ENCODE results near the gene ZBTB16.

The ZBTB16 gene

DNA sequence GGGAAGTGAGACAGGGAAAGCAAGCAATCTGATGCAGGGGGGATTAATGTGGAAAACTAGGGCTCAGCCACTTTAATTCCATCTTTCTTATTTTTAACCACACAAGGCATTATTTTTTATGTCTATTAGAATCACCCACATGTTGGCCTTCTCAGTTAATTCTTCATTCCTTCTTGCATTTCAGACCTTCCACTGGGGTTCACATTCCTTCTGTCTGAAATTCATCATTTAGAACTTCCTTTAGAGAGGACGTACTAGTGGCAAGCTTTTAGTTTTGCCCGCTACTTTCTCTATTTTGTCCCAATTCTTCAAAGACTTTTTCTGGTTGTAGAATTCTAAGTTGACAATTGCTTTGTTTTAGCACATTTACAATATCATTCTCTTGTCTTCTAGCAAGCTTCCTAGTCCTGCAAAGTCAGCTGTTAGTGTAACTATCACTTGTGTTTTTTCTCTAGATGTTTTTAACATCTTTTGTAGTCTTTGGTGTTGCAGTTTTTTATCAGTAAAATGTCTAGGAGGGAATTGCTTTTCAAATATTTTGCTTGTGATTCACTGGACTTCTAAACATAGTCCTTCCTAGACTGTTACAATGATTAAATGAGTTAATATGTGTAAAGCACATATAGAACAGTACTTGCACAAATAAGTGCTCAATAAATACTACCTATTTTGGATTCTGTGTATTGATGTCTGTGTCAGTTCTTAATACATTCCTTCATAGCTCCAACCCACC is 231.2 kb downstream of the ZBTB16 start:
- FAIRE-seq = no peak

DNA sequence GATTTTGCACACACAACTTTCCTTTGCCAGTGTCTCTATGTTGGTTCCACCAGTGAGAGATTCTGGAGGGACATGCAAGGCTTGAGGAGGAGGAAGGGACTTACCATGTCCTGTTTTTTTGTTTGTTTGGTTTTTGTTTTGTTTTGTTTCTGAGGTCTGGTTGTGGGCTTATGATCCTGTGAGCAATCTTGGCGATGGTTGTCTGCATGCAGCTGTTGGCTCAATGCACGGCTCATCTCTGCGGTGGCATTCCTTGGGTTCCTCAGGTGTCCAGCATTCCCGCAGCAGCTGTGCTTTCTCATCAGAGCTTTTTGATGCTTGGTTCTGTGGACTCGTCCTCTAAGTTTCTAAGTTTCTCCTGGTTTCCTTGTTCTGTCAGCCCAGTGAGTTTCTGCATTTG is 231.9 kb downstream of the ZBTB16 start:
- no peak for FAIRE-seq

DNA sequence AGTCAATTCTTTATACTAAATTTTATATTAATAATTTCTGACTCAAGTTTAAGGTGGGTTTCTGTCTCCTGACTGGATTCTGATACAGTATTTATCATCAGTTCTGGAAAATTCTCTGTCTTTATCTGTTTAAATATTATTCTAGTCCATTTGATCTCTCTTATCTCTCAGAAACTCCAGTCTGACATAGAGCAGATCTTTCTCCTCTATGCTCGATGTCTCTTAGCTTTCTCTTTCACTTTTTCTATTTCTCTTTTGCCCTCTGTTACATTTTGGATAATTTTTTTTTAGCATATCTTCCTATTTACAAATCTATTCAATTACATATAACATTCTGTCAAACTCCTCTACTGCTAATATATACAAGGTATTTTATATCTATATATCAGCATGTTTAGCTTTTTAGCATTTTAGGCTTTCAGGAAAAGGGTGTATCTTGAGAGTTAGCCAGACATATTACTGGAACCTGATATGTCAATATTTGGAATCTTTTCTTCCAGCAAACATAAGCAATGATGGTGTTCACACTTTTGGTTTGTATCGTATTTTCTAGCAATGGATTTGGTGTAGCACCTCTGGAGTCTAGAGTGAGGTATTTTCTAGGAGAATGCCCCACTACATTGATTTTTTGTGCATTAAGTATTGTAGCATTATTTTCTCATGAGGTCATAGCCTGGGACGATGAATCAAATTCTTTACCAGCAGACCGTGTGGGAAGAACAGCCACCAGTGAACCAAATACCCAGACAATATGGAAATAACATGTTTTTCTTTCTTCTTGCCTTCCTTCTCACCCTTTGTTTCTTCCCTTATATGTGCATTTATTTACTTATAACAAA is 232.6 kb downstream of the ZBTB16 start:
- FAIRE-seq = no peak

DNA sequence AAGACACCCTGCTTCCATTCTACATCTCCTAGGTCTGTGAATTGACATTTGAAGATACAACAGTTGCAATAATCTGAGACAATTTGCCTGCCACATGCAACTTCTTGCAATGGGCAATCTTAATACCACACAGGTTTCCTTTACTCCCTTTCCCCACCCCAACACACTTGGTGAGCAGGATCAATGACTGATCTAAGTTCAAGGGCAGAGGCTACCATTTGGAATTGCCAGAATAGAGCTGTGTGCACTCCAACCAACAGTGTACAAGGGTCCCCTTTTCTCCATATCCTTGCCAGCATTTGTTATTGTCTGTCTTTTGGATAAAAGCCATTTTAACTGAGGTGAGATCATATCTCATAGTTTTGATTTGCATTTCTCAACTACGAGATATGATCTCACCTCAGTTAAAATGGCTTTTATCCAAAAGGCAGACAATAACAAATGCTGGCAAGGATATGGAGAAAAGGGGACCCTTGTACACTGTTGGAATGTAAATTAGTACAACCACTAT is 233.7 kb downstream of the ZBTB16 start:
- FAIRE-seq = no peak

DNA sequence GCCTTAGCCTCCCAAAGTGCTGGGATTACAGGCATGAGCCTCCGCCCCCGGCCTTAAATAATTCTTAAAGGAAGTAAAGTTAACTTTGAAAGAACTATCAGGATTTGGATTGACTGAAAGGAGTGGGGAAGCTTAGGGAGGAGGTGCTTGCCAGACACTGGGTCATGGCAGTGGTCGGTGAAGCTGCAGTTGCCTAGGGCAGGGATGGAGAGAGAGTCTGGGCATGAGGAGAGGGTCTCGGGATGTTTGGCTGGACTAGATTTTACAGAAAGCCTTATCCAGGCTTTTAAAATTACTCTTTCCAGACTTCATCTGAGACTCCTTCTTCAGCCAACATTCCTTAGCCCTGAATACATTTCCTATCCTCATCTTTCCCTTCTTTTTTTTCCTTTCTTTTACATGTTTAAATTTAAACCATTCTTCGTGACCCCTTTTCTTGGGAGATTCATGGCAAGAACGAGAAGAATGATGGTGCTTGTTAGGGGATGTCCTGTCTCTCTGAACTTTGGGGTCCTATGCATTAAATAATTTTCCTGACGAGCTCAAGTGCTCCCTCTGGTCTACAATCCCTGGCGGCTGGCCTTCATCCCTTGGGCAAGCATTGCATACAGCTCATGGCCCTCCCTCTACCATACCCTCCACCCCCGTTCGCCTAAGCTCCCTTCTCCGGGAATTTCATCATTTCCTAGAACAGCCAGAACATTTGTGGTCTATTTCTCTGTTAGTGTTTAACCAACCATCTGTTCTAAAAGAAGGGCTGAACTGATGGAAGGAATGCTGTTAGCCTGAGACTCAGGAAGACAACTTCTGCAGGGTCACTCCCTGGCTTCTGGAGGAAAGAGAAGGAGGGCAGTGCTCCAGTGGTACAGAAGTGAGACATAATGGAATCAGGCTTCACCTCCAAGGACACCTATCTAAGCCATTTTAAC is 236.4 kb downstream of the ZBTB16 start, which contains the start of gene NNMT:
NNMT (plus strand) TSS at position 724 of the 929 bp plus-strand sequence; CDS start at position 882, 158 bp downstream.
- FAIRE-seq = no peak

DNA sequence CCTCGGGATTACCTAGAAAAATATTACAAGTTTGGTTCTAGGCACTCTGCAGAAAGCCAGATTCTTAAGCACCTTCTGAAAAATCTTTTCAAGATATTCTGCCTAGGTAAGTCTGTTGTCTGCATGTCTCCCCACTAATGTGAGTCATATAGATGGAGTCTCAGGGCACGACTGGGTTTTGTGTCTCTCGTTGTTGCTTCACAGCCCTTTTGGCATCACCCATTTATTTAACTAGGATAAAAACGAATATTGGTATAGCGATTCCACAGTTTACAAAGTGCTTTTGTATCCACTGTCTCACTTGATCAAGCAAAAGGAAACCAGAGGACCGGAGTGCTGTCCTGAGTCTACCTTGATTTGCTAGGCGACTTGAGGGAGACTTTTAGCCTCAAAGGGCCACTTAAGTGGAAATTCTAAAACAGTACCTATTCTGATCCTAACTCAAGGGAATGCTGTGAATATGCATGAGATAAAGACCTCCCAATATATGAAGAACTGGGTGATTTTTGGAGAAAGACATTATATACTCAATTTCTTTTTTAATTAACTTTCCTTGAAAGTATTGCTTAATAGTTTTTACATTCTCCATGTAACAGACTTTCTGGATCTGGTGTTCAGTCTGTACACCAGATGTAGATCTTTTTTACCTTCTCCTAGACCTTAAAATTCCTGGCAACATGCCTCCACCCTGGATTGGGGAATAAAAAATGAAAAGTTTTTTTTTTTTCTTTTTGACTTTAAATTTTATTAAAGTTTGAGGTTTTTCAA is 237.3 kb downstream of the ZBTB16 start:
- no peak for FAIRE-seq

DNA sequence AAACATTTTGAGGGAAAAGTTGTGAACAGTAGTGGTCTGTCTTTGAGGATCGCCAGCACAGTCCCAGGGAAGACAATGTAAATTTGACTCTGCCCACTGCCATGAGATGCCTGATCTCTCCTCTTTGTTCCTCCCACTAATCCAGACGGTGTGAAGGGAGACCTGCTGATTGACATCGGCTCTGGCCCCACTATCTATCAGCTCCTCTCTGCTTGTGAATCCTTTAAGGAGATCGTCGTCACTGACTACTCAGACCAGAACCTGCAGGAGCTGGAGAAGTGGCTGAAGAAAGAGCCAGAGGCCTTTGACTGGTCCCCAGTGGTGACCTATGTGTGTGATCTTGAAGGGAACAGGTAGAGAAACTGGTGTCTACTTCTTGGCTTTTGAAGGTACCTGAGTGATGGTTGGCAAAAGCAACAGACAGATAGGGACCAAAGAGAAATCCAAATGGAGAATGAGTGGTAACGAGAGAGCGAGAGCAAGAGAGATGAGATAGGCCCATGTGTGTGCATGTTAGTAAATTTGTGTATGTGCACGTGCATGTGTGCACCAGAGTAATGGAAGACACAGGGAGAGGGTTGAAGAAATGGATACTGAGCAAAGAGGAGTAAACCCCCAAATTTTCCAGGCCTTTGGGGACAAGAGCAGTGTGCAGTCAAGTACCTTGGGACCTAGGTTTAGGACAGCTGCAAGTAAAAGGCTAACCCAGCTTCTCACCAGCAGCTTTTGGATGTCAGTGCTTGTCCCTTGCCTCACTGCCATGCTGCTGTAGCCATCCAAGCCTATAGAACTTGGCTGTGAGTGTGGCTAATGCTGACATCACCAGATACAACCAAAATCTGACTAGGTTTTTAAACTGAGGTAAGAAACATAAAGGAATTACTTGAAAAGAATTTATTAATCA is 238.5 kb downstream of the ZBTB16 start:
- no peak for FAIRE-seq

DNA sequence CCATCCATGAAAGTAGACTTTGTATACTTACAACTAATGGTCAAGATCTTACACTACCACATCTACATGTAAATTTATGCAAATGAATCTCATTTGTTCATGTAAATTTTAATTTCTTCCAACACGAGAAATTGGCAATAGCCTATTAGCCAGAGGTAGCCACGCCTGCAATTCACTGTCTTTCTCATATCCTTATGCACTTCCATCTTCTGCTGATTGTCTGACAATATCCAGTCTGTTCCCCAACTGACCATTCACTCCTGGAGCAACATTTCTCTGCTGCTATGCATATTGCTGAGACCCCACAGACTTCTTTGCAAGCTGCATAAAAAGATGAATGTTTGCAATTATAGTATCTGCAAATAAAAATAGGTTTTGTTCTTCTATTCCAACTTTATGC is 239.2 kb downstream of the ZBTB16 start:
- no peak for FAIRE-seq
